ENCODE data around the gene TSEN15.

DNA sequence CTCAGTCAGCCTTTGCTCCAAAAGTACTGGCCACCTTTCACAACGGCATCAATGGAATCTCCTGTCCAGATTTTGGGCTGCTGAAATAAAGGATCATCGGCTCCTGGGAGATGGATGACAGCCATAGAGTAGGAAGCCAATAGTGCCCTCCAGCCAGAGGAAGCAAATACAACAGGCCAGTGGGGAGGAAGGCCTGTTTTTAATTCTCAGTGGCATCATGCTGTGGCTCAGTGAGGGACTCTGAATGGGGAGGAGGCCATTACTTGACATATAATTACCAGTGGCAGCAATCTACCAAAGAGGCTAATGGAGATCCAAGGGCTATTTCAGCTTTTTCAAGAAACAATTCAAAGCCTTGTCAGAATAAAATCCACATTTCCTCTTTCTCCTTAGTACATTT is 40.7 kb upstream of the TSEN15 start:
- TF ChIP-seq, protein P1, sequence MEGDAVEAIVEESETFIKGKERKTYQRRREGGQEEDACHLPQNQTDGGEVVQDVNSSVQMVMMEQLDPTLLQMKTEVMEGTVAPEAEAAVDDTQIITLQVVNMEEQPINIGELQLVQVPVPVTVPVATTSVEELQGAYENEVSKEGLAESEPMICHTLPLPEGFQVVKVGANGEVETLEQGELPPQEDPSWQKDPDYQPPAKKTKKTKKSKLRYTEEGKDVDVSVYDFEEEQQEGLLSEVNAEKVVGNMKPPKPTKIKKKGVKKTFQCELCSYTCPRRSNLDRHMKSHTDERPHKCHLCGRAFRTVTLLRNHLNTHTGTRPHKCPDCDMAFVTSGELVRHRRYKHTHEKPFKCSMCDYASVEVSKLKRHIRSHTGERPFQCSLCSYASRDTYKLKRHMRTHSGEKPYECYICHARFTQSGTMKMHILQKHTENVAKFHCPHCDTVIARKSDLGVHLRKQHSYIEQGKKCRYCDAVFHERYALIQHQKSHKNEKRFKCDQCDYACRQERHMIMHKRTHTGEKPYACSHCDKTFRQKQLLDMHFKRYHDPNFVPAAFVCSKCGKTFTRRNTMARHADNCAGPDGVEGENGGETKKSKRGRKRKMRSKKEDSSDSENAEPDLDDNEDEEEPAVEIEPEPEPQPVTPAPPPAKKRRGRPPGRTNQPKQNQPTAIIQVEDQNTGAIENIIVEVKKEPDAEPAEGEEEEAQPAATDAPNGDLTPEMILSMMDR (IDR thresholded peaks at IDR 0.05; ENCODE audit: low read depth, low read length, missing input control), result no peak
- TF ChIP-seq TAF1 (conservative IDR thresholded peaks at IDR 0.05), result no peak
- TF ChIP-seq YY1 (IDR thresholded peaks at IDR 0.05), result no peak
- TF ChIP-seq JUND (IDR thresholded peaks at IDR 0.05), result no peak
- TF ChIP-seq GABPA (IDR thresholded peaks at IDR 0.05 in 1 of 2, conservative IDR thresholded peaks at IDR 0.05 in 1 of 2), result no peak

All from liver (tissue), 3 donors.